ENCODE results near the gene RBM12. TPM values are rescaled to one million over a fixed set of nuclear protein-coding genes. Genes with fewer than 3 reads are reported as not detected.

The RBM12 gene
- polyA plus RNA-seq, 1 donor from 2014 or later: 53.9 TPM

- H4K20me1 ChIP-seq (ENCODE audit: insufficient read depth): no peaks in the 10 kb centered on the region
- no peaks in the 10 kb centered on the region for H3K9me3 ChIP-seq (ENCODE audit: low read length)
- no peaks in the 10 kb centered on the region for H3F3A ChIP-seq (ENCODE audit: insufficient read depth, low read length, poor library complexity, severe bottlenecking)
- no peaks in the 10 kb centered on the region for H3K36me3 ChIP-seq (ENCODE audit: insufficient read depth, low read length)
- H3K27me3 ChIP-seq (ENCODE audit: insufficient read depth, low read depth, low read length): peaks cover 16% of the 10 kb centered on the region
- H3K79me2 ChIP-seq (replicated peaks; ENCODE audit: insufficient read depth, low read length): no peaks in the 10 kb centered on the region
- H3K4me3 ChIP-seq (ENCODE audit: low read length): no peak overlapping the region
- no peaks in the 10 kb centered on the region for H3K9me2 ChIP-seq (ENCODE audit: insufficient read depth, low read length)
- no peak overlapping the region for H3K9ac ChIP-seq (ENCODE audit: low read length)
- TF ChIP-seq POLR2AphosphoS5 (IDR thresholded peaks at IDR 0.05) (no peak), EP300 (conservative IDR thresholded peaks at IDR 0.05; ENCODE audit: poor library complexity, severe bottlenecking) (no peak)
- no peak overlapping the region for H3K4me2 ChIP-seq (ENCODE audit: low read length)
- H2AFZ ChIP-seq (ENCODE audit: low read depth, low read length): no peak overlapping the region
- H3K27ac ChIP-seq (ENCODE audit: low read length): no peak overlapping the region
These were observed 58.6 kb downstream of the RBM12 start for GRCh38 chr20:35606127-35606526.

- H3K36me3 ChIP-seq (ENCODE audit: insufficient read depth, low read length): no peaks in the 10 kb centered on the region
- no peak overlapping the region for H3K27ac ChIP-seq (ENCODE audit: low read length)
- H3K4me3 ChIP-seq (ENCODE audit: low read length): no peak overlapping the region
- no peaks in the 10 kb centered on the region for H3K79me2 ChIP-seq (replicated peaks; ENCODE audit: insufficient read depth, low read length)
- H2AFZ ChIP-seq (ENCODE audit: low read depth, low read length): no peak overlapping the region
- no peaks in the 10 kb centered on the region for H3F3A ChIP-seq (ENCODE audit: insufficient read depth, low read length, poor library complexity, severe bottlenecking)
- no peak overlapping the region for H3K9ac ChIP-seq (ENCODE audit: low read length)
- TF ChIP-seq POLR2AphosphoS5 (IDR thresholded peaks at IDR 0.05): no peak
- no peak for TF ChIP-seq MXI1 (conservative IDR thresholded peaks at IDR 0.05; ENCODE audit: poor library complexity, severe bottlenecking)
- TF ChIP-seq CTCF (IDR thresholded peaks at IDR 0.05; ENCODE audit: poor library complexity, severe bottlenecking): no peak
- no peak for TF ChIP-seq SMC3 (conservative IDR thresholded peaks at IDR 0.05; ENCODE audit: poor library complexity)
- no peak for TF ChIP-seq EZH2 (IDR thresholded peaks at IDR 0.05; ENCODE audit: borderline replicate concordance, insufficient read depth, low read length, poor library complexity, severe bottlenecking)
- TF ChIP-seq TAF1 (IDR thresholded peaks at IDR 0.05; ENCODE audit: low read depth): no peak
- no peak for TF ChIP-seq RAD21 (conservative IDR thresholded peaks at IDR 0.05)
- TF ChIP-seq EP300 (conservative IDR thresholded peaks at IDR 0.05; ENCODE audit: poor library complexity, severe bottlenecking): no peak
- no peak for TF ChIP-seq REST (IDR thresholded peaks at IDR 0.05; ENCODE audit: borderline replicate concordance)
- H3K4me2 ChIP-seq (ENCODE audit: low read length): no peak overlapping the region
- H3K9me2 ChIP-seq (ENCODE audit: insufficient read depth, low read length): no peaks in the 10 kb centered on the region
- H3K27me3 ChIP-seq (ENCODE audit: insufficient read depth, low read depth, low read length): peaks cover 29% of the 10 kb centered on the region
- H4K20me1 ChIP-seq (ENCODE audit: insufficient read depth): no peaks in the 10 kb centered on the region
- H3K9me3 ChIP-seq (ENCODE audit: low read length): no peaks in the 10 kb centered on the region
These were observed 60.3 kb downstream of the RBM12 start for GRCh38 chr20:35604449-35604747.

Measured in neural cell (in vitro differentiated cells).